Spleen (tissue), 11 donors: ENCODE results near the gene PRKCH. TPM values are rescaled to one million over a fixed set of nuclear protein-coding genes. Genes with fewer than 3 reads are reported as not detected.

Experiments used
- DNase-seq: peaks from one replicate; pipeline ENCODE4 v3.0.0-alpha.2; 2020
- H3K27ac ChIP-seq, 8 donors: fragments of 200-600 bp; sonication (generic) in 7 of 8; 1 replicate in 4 of 8; 2 replicates in 4 of 8; pipeline versions ENCODE4 v1.5.0 to v1.8.0; 2016 to 2021; ENCODE audit warnings: inconsistent platforms in 4 of 8, mild to moderate bottlenecking in 4 of 8, moderate library complexity in 1 of 8
- H3K27me3 ChIP-seq, 7 donors: fragments of 200-600 bp; sonication (generic) in 6 of 7; replicated peaks in 1 of 7; 1 replicate in 4 of 7; 2 replicates in 3 of 7; pipeline versions ENCODE4 v1.5.0 to v1.8.0; 2016 to 2021; ENCODE audit warnings: inconsistent platforms in 3 of 7, mild to moderate bottlenecking in 1 of 7
- H3K36me3 ChIP-seq, 6 donors: fragments of 200-600 bp; sonication (generic) in 5 of 6; 1 replicate in 4 of 6; 2 replicates in 2 of 6; pipeline versions ENCODE4 v1.5.0 to v1.8.0; 2016 to 2021; ENCODE audit warnings: inconsistent platforms in 2 of 6
- H3K4me1 ChIP-seq, 6 donors: fragments of 200-600 bp; sonication (generic) in 5 of 6; 1 replicate in 3 of 6; 2 replicates in 3 of 6; pipeline versions ENCODE4 v1.5.0 to v1.8.0; 2016 to 2021; ENCODE audit warnings: inconsistent platforms in 3 of 6
- H3K4me3 ChIP-seq, 8 donors: fragments of 200-600 bp; sonication (generic) in 7 of 8; 1 replicate in 4 of 8; 2 replicates in 4 of 8; pipeline versions ENCODE4 v1.5.0 to v1.8.0; 2016 to 2021; ENCODE audit warnings: inconsistent platforms in 4 of 8, mild to moderate bottlenecking in 4 of 8, moderate library complexity in 2 of 8
- H3K9me3 ChIP-seq, 8 donors: fragments of 200-600 bp; sonication (generic) in 7 of 8; 1 replicate in 4 of 8; 2 replicates in 4 of 8; pipeline versions ENCODE4 v1.5.0 to v1.8.0; 2016 to 2021; ENCODE audit warnings: inconsistent platforms in 4 of 8
- POLR2A ChIP-seq, 3 donors: fragments of 450-650 bp; IDR thresholded peaks; one replicate each; pipeline ENCODE4 v1.5.1; 2017; ENCODE audit warnings: antibody characterized with exemption in 3 of 3, mild to moderate bottlenecking in 1 of 3
- POLR2AphosphoS5 ChIP-seq, 3 donors: sonication (generic); formaldehyde crosslinking; IDR thresholded peaks; one replicate each; pipeline ENCODE4 v1.5.1; 2017; ENCODE audit warnings: antibody characterized with exemption in 3 of 3
- WGBS, 5 donors: extraction: QIAGEN DNeasy Blood & Tissue Kit in 3 of 5; methylation state at CpG; one replicate each; pipeline versions ENCODE4 v1.1.5 to v1.1.7; 2013 to 2018; 5-methylcytosine and 5-hydroxymethylcytosine counted together
- intact Hi-C: fragments of 100-400 bp; cut with DNase I; formaldehyde crosslinking; loops from one replicate; pipeline ENCODE4 v1.15.0; 2023; ENCODE audit warnings: low total_unique reads
- polyA plus RNA-seq, 3 donors: library from polyadenylated mRNA; stranded (reverse); fragments of 200-250 nt; gene quantifications; one replicate each; pipeline ENCODE4 v1.2.1, GENCODE V29; 2013
- total RNA-seq, 7 donors: library from RNA; depleted of rRNA in 3 of 7; stranded (reverse); fragments of >200 nt in 3 of 7; fragmentation: NEBNext Ultra II Directional in 4 of 7; extraction: Animal tissue kit (Norgen Biotek cat#: 25700) in 4 of 7; gene quantifications; one replicate each; pipeline versions ENCODE4 v1.1.0 to v1.2.1, GENCODE V29; 2016 to 2021
- TF ChIP-seq, protein P1 (sequence below), 11 experiments: fragments of 200-600 bp in 7 of 11; fragments of 450-650 bp in 4 of 11; sonication (generic) in 4 of 11; IDR thresholded peaks in 8 of 11; conservative IDR thresholded peaks in 3 of 11; 1 replicate in 7 of 11; 2 replicates in 4 of 11; pipeline versions ENCODE4 v1.4.0 to v1.8.0; 2016 to 2021; ENCODE audit warnings: antibody characterized with exemption in 11 of 11, inconsistent platforms in 4 of 11, mild to moderate bottlenecking in 1 of 11
- donor health status: healthy with polysubstance abuse.
- donor health status: DM: no; HTN: no; CAD: no; lungs with moderate emphysema.
- donor health status: DM: no; HTN: no; CAD: no.
- donor health status: Bipolar disorder and iron deficiency.
- donor health status: healthy.
- donor health status: DM: no; HTN: no; CAD: no.
- donor health status: DM: yes; HTN: yes; CAD: no.

The PRKCH gene
- total and polyA plus RNA-seq, 10 donors = 10.0 to 184 (median 105) TPM

- TF ChIP-seq POLR2A (IDR thresholded peaks at IDR 0.05) = no peak
- no peak for TF ChIP-seq POLR2AphosphoS5 (IDR thresholded peaks at IDR 0.05)
- TF ChIP-seq, protein P1, sequence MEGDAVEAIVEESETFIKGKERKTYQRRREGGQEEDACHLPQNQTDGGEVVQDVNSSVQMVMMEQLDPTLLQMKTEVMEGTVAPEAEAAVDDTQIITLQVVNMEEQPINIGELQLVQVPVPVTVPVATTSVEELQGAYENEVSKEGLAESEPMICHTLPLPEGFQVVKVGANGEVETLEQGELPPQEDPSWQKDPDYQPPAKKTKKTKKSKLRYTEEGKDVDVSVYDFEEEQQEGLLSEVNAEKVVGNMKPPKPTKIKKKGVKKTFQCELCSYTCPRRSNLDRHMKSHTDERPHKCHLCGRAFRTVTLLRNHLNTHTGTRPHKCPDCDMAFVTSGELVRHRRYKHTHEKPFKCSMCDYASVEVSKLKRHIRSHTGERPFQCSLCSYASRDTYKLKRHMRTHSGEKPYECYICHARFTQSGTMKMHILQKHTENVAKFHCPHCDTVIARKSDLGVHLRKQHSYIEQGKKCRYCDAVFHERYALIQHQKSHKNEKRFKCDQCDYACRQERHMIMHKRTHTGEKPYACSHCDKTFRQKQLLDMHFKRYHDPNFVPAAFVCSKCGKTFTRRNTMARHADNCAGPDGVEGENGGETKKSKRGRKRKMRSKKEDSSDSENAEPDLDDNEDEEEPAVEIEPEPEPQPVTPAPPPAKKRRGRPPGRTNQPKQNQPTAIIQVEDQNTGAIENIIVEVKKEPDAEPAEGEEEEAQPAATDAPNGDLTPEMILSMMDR (IDR thresholded peaks at IDR 0.05 in 8 of 11, conservative IDR thresholded peaks at IDR 0.05 in 3 of 11) = no peak
- no peak for DNase-seq
- peaks cover 0 to 20% (median 0%) of the 10 kb centered on the region in 6 donors for H3K36me3 ChIP-seq
- H3K27ac ChIP-seq = peak overlapping the region; percentile 69 to 91 (median 83)
- H3K9me3 ChIP-seq = no peaks in the 10 kb centered on the region
- intact Hi-C loops = no loop called here
- H3K27me3 ChIP-seq = no peaks in the 10 kb centered on the region
- peaks cover 30 to 92% (median 71%) of the 10 kb centered on the region in 6 donors for H3K4me1 ChIP-seq
- no peak overlapping the region for H3K4me3 ChIP-seq
- 77 to 91% (median 80%) methylated on average over 6 of the region's 6 CpGs for WGBS, 5 donors
Measured at GRCh38 chr14:61501714-61502458, 180.5 kb downstream of the PRKCH start.

- Histone ChIP-seq H3K27me3 (no peaks in the 10 kb centered on the region), H3K27ac (peak overlapping the region; percentile 69 to 91 (median 83)), H3K36me3 (peaks cover 0 to 26% (median 0%) of the 10 kb centered on the region in 6 donors), H3K4me1 (peaks cover 30 to 98% (median 71%) of the 10 kb centered on the region in 6 donors), H3K9me3 (no peaks in the 10 kb centered on the region), H3K4me3 (no peak overlapping the region)
- intact Hi-C loops = no loop called here
- DNase-seq = no peak
- TF ChIP-seq POLR2AphosphoS5 (IDR thresholded peaks at IDR 0.05) = no peak
- no peak for TF ChIP-seq POLR2A (IDR thresholded peaks at IDR 0.05)
- TF ChIP-seq, protein P1 (IDR thresholded peaks at IDR 0.05 in 8 of 11, conservative IDR thresholded peaks at IDR 0.05 in 3 of 11) = no peak
- WGBS, 5 donors = 53 to 57% (median 56%) methylated on average over 7 of the region's 7 CpGs
Measured at GRCh38 chr14:61502459-61503093, 181.2 kb downstream of the PRKCH start.

GRCh38 chr14:61503167-61503801 lies 181.9 kb downstream of the PRKCH start:
- H3K4me3 ChIP-seq = peak overlapping the region in 1 of 8 donors; percentile 34
- H3K4me1 ChIP-seq = peaks cover 30 to 100% (median 72%) of the 10 kb centered on the region in 6 donors
- no peaks in the 10 kb centered on the region for H3K9me3 ChIP-seq
- H3K36me3 ChIP-seq = peaks cover 0 to 20% (median 0%) of the 10 kb centered on the region in 6 donors
- no peak for DNase-seq
- intact Hi-C loops = no loop called here
- H3K27ac ChIP-seq = peak overlapping the region; percentile 55 to 91 (median 83)
- WGBS, 5 donors = 25 to 45% (median 32%) methylated on average over 7 of the region's 7 CpGs
- TF ChIP-seq POLR2A (IDR thresholded peaks at IDR 0.05) (no peak), POLR2AphosphoS5 (IDR thresholded peaks at IDR 0.05) (peak in 1 of 3 donors; percentile 71)
- H3K27me3 ChIP-seq = no peaks in the 10 kb centered on the region

DNA sequence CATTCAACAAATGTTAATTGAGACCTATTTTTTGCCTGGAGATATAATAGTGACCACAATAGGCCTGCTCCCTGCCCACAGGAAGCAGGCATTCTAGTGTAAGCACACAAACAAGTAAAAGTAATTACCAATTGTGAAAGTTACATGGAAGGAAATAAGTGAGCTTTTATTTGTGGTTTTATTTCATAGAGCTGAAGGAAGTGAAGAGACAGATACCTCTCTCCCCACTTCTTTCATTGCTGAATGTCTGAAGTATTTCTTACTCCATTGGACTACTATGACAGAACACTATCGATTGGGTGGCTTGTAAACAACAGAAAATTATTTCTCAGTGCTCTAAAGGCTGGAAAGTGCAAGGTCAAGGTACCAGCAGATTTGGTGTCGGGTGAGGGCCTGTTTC lies 183.5 kb downstream of the PRKCH start:
- WGBS, 5 donors = 61 to 80% (median 74%) methylated on average over 2 of the region's 2 CpGs
- TF ChIP-seq, protein P1 (IDR thresholded peaks at IDR 0.05 in 8 of 11, conservative IDR thresholded peaks at IDR 0.05 in 3 of 11) = no peak
- no peak for TF ChIP-seq POLR2A (IDR thresholded peaks at IDR 0.05)
- no peak for TF ChIP-seq POLR2AphosphoS5 (IDR thresholded peaks at IDR 0.05)
- H3K36me3 ChIP-seq = peaks cover 0 to 18% (median 0%) of the 10 kb centered on the region in 6 donors
- H3K9me3 ChIP-seq = no peaks in the 10 kb centered on the region
- peaks cover 25 to 100% (median 58%) of the 10 kb centered on the region in 6 donors for H3K4me1 ChIP-seq
- no peak overlapping the region for H3K4me3 ChIP-seq
- intact Hi-C loops = no loop called here
- no peaks in the 10 kb centered on the region for H3K27me3 ChIP-seq
- H3K27ac ChIP-seq = peak overlapping the region in 6 of 8 donors; percentile 69 to 91 (median 84)
- no peak for DNase-seq
